ENCODE results near the gene AKNA. TPM values are rescaled to one million over a fixed set of nuclear protein-coding genes. Genes with fewer than 3 reads are reported as not detected.

Gene AKNA
- total RNA-seq, 2 donors from 2014 or later: 332 to 469 TPM

GRCh38 chr9:114384836-114385396 is 2.9 kb downstream of the AKNA start:
- Mint-ChIP-seq H3K4me1 (ENCODE audit: low read depth in 2 of 2) (peaks cover 64 to 81% of the 10 kb centered on the region in 2 donors), H3K27me3 (no peaks in the 10 kb centered on the region), H3K4me3 (peak overlapping the region; percentile 99), H3K27ac (peak overlapping the region; percentile 82 to 97), H3K9me3 (no peaks in the 10 kb centered on the region), H3K36me3 (peaks cover 30% of the 10 kb centered on the region)
- DNase-seq (ENCODE audit: low spot score) (no peak), ATAC-seq (no peak)

GRCh38 chr9:114384341-114384740 is 3.4 kb downstream of the AKNA start:
- DNase-seq (ENCODE audit: low spot score) (no peak), ATAC-seq (no peak)
- Mint-ChIP-seq H3K4me3 (peak overlapping the region; percentile 99), H3K27me3 (no peaks in the 10 kb centered on the region), H3K36me3 (peaks cover 31% of the 10 kb centered on the region), H3K4me1 (ENCODE audit: low read depth in 2 of 2) (peaks cover 59 to 81% of the 10 kb centered on the region in 2 donors), H3K27ac (peak overlapping the region; percentile 82 to 97), H3K9me3 (no peaks in the 10 kb centered on the region)

DNA sequence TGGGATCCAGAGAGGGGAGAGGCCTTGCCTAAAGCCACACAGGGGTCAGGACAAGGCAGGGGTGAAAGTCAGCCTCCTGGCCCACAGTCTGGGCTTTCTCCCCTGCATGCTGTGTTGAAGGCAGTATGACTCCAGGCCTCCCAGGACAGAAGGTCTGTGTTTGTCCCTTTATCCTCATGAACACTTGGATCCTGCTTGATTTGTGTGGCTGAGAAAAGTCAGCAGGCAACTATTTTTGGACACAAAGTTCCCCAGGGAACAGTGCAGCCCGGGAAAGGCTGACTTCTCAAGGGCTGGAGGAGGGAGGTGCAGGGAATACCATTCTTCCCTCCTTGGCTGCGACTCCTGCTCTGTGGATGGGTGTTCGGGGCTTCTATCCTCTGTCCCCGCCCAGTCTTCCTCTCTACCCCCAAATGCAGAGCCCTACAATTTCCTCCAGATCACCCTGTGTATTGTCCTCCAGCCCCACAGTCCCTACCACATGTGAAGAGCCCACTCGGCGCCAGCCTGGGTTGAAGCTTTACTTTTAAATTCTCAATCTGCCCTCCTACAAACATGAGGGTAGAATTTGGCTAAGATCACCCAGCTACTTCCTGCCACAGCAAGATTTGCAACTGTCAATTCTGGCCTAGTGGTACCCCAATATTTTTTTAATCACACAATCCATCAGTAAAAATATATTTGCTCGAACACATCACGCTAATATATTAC is 4.1 kb downstream of the AKNA start:
- H3K27ac Mint-ChIP-seq: peak overlapping the region; percentile 82 to 97
- H3K4me3 Mint-ChIP-seq: peak overlapping the region; percentile 99
- peaks cover 34% of the 10 kb centered on the region for H3K36me3 Mint-ChIP-seq
- H3K27me3 Mint-ChIP-seq: no peaks in the 10 kb centered on the region
- H3K9me3 Mint-ChIP-seq: no peaks in the 10 kb centered on the region
- H3K4me1 Mint-ChIP-seq (ENCODE audit: low read depth in 2 of 2): peaks cover 56 to 79% of the 10 kb centered on the region in 2 donors
- ATAC-seq (no peak), DNase-seq (ENCODE audit: low spot score) (peak; percentile 60)

- Mint-ChIP-seq H3K4me3 (peak overlapping the region; percentile 99), H3K27me3 (no peaks in the 10 kb centered on the region), H3K4me1 (ENCODE audit: low read depth in 2 of 2) (peaks cover 56 to 79% of the 10 kb centered on the region in 2 donors), H3K9me3 (no peaks in the 10 kb centered on the region), H3K27ac (peak overlapping the region; percentile 82 to 97), H3K36me3 (peaks cover 41% of the 10 kb centered on the region)
- ATAC-seq (peak; percentile 21 to 78), DNase-seq (ENCODE audit: low spot score) (peak; percentile 94)
These were observed 4.9 kb downstream of the AKNA start for GRCh38 chr9:114382699-114383520.

DNA sequence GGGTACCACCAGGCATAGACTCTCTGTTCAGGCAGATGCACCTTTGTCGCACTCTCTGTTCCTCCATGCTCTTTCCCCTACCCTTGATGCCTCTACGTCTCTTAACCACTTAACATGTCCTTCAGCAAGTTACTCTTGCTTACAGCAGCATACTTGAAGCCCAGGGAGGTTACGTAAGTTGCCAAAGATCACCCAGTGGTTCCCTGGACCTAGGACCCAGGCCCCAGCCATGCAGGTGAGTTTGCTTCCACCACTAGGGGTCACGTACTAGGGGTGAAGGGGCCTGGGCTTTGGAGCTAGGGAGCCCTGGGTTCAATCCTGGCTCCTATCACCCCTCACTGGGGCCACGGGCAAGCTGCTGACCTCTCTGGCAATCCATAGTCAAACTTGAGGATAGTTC is 8.9 kb downstream of the AKNA start:
- Mint-ChIP-seq H3K36me3 (peaks cover 48% of the 10 kb centered on the region), H3K4me1 (ENCODE audit: low read depth in 2 of 2) (peaks cover 73 to 83% of the 10 kb centered on the region in 2 donors), H3K4me3 (peak overlapping the region; percentile 78), H3K9me3 (no peaks in the 10 kb centered on the region), H3K27ac (peak overlapping the region; percentile 82 to 97), H3K27me3 (no peaks in the 10 kb centered on the region)
- ATAC-seq: no peak
- DNase-seq (ENCODE audit: low spot score): peak; percentile 25

- DNase-seq (ENCODE audit: low spot score) (peak; percentile 49), ATAC-seq (no peak)
- no peaks in the 10 kb centered on the region for H3K9me3 Mint-ChIP-seq
- H3K4me1 Mint-ChIP-seq (ENCODE audit: low read depth in 2 of 2): peaks cover 71 to 81% of the 10 kb centered on the region in 2 donors
- H3K27ac Mint-ChIP-seq: peak overlapping the region; percentile 82 to 97
- H3K4me3 Mint-ChIP-seq: peak overlapping the region; percentile 78
- H3K36me3 Mint-ChIP-seq: peaks cover 43% of the 10 kb centered on the region
- no peaks in the 10 kb centered on the region for H3K27me3 Mint-ChIP-seq
These were observed 9.8 kb downstream of the AKNA start for GRCh38 chr9:114378016-114378415.

DNA sequence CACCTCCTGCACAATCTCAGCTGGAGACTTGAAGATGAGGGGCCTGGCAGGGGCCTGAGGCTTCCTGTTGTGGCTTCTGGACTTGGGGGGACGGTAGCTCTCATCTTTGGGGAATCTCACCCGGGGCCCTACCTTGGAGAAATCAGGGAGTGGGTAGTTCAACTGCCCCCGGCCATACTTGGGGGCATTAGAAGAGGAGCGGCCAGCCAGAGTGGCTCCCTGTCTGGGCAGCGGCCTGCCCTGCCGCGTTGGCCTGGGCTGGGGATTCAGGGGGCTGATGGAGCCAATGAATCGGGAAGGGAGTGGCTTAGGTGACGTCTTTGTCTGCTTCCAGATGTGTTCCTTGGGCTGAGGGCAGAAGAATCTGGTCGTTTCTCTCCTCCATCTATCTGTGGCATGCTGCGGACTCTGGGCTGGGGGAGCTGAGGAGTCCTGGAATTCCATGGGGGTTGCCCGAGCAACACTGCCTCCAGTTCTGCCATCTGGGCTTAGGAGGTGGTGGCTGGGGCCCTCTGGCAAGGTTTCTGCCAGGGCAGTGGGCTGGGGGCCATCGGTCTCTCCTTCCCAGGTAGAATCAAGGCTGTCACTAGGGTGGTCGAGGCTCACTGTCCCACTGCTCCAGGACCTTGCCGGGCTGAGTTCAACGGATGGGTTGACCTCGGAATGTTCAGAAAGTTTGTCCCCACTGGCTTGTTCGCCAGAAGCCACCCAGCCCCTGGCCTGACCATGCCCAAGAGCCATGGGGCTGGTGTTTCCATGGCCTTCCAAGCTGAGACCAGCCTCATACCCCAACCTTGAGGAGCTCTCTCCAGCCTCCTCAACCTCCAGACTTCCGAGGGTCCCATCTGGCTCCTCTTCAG is 11.0 kb downstream of the AKNA start:
- H3K4me3 Mint-ChIP-seq: peak overlapping the region; percentile 78
- no peaks in the 10 kb centered on the region for H3K9me3 Mint-ChIP-seq
- H3K36me3 Mint-ChIP-seq: peaks cover 37% of the 10 kb centered on the region
- H3K27ac Mint-ChIP-seq: peak overlapping the region; percentile 82 to 97
- H3K27me3 Mint-ChIP-seq: no peaks in the 10 kb centered on the region
- DNase-seq (ENCODE audit: low spot score): peak; percentile 55
- peaks cover 67 to 81% of the 10 kb centered on the region in 2 donors for H3K4me1 Mint-ChIP-seq (ENCODE audit: low read depth in 2 of 2)
- ATAC-seq: no peak

DNA sequence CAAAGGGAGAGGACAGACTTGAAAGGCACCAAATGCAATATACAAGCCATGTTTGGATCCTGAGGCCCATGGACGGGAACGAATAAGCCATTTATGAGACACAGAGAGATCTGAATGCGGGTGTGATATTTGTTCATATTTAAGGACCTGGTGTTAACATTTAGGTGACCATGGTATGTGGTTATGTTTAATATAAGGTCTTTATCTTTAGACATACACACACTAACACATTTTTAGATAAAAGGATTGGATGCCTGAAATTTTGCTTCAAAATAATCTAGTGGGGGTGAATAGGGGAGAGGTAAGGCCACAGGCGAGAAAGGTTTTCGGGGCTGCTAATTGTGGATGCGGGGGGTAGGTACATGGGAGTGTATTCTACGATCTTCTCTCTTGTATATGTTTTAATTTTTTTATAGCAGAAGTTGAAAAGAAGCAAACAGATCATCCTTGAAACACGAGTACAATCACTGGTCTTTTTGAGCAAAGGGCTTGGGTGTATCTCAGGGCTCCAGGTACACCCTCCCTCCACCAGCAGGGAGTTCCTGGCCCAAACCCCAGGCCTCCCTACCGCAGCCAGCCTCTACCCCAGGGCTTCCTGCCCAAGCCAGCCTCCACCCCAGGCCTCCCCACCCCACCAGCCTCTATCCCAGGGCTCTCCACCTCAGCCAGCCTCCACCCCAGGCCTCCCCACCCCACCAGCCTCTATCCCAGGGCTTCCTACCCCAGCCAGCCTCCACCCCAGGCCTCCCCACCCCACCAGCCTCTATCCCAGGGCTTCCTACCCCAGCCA is 12.2 kb downstream of the AKNA start:
- ATAC-seq: no peak
- Mint-ChIP-seq H3K27ac (peak overlapping the region; percentile 77 to 82), H3K4me3 (peak overlapping the region; percentile 83), H3K4me1 (ENCODE audit: low read depth in 2 of 2) (peaks cover 71 to 84% of the 10 kb centered on the region in 2 donors), H3K9me3 (no peaks in the 10 kb centered on the region), H3K36me3 (peaks cover 37% of the 10 kb centered on the region), H3K27me3 (no peaks in the 10 kb centered on the region)
- DNase-seq (ENCODE audit: low spot score): peak; percentile 49

GRCh38 chr9:114374936-114375335 is 12.8 kb downstream of the AKNA start:
- Mint-ChIP-seq H3K27me3 (no peaks in the 10 kb centered on the region), H3K36me3 (peaks cover 34% of the 10 kb centered on the region), H3K9me3 (no peaks in the 10 kb centered on the region), H3K27ac (peak overlapping the region; percentile 77 to 82), H3K4me3 (peak overlapping the region; percentile 83), H3K4me1 (ENCODE audit: low read depth in 2 of 2) (peaks cover 67 to 81% of the 10 kb centered on the region in 2 donors)
- ATAC-seq: no peak
- DNase-seq (ENCODE audit: low spot score): peak; percentile 60

GRCh38 chr9:114373960-114374730 is 13.6 kb downstream of the AKNA start:
- no peaks in the 10 kb centered on the region for H3K9me3 Mint-ChIP-seq
- H3K27me3 Mint-ChIP-seq: no peaks in the 10 kb centered on the region
- H3K4me3 Mint-ChIP-seq: peak overlapping the region; percentile 83
- peak overlapping the region; percentile 77 to 82 for H3K27ac Mint-ChIP-seq
- H3K36me3 Mint-ChIP-seq: peaks cover 40% of the 10 kb centered on the region
- no peak for DNase-seq (ENCODE audit: low spot score)
- H3K4me1 Mint-ChIP-seq (ENCODE audit: low read depth in 2 of 2): peaks cover 73 to 81% of the 10 kb centered on the region in 2 donors
- ATAC-seq: no peak

- H3K36me3 Mint-ChIP-seq: peaks cover 30% of the 10 kb centered on the region
These were observed 14.8 kb downstream of the AKNA start for GRCh38 chr9:114372921-114373448.

More at GRCh38 chr9:114372921-114373448, 14.8 kb downstream of the AKNA start:
- H3K27me3 Mint-ChIP-seq: no peaks in the 10 kb centered on the region
- peak overlapping the region; percentile 84 for H3K4me3 Mint-ChIP-seq
- peaks cover 67 to 77% of the 10 kb centered on the region in 2 donors for H3K4me1 Mint-ChIP-seq (ENCODE audit: low read depth in 2 of 2)
- peak; percentile 92 for DNase-seq (ENCODE audit: low spot score)
- ATAC-seq: peak; percentile 92
- no peaks in the 10 kb centered on the region for H3K9me3 Mint-ChIP-seq
- H3K27ac Mint-ChIP-seq: peak overlapping the region; percentile 77 to 82
